ENCODE measurements around the gene FAM20C.

- TF ChIP-seq CTCF (conservative IDR thresholded peaks at IDR 0.05; ENCODE audit: low read length) (no peak), EZH2phosphoT487 (IDR thresholded peaks at IDR 0.05; ENCODE audit: borderline replicate concordance, low read depth, low read length) (no peak)
Observed at GRCh38 chr7:296373-296945, 104.1 kb downstream of the FAM20C start.
